Sigmoid colon (tissue), 4 donors: ENCODE measurements around the gene RPP14.

Experiments used
- POLR2AphosphoS5 ChIP-seq, 4 donors: sonication (generic); formaldehyde crosslinking; IDR thresholded peaks; one replicate each; pipeline ENCODE4 v1.6.1; 2017; ENCODE audit warnings: antibody characterized with exemption in 4 of 4
- TF ChIP-seq, protein P1 (sequence below), 4 experiments: fragments of 450-650 bp in 3 of 4; fragments of 200-600 bp in 1 of 4; IDR thresholded peaks; one replicate each; pipeline ENCODE4 v1.5.1; 2016 to 2019; ENCODE audit warnings: antibody characterized with exemption in 4 of 4, mild to moderate bottlenecking in 3 of 4, moderate library complexity in 2 of 4

GRCh38 chr3:58323529-58324390, 17.7 kb downstream of the RPP14 start:
- TF ChIP-seq, protein P1, sequence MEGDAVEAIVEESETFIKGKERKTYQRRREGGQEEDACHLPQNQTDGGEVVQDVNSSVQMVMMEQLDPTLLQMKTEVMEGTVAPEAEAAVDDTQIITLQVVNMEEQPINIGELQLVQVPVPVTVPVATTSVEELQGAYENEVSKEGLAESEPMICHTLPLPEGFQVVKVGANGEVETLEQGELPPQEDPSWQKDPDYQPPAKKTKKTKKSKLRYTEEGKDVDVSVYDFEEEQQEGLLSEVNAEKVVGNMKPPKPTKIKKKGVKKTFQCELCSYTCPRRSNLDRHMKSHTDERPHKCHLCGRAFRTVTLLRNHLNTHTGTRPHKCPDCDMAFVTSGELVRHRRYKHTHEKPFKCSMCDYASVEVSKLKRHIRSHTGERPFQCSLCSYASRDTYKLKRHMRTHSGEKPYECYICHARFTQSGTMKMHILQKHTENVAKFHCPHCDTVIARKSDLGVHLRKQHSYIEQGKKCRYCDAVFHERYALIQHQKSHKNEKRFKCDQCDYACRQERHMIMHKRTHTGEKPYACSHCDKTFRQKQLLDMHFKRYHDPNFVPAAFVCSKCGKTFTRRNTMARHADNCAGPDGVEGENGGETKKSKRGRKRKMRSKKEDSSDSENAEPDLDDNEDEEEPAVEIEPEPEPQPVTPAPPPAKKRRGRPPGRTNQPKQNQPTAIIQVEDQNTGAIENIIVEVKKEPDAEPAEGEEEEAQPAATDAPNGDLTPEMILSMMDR (IDR thresholded peaks at IDR 0.05), result no peak
- TF ChIP-seq POLR2AphosphoS5 (IDR thresholded peaks at IDR 0.05), result no peak
